HG02798 (cell line): ENCODE results near the gene LAPTM5.
A peak's percentile ranks its signal among the peaks of the same experiment; 100 is the strongest.

ENCODE experiments used
- ATAC-seq: cut with Tn5 transposase; IDR thresholded peaks from one replicate; pipeline ENCODE4 v1.9.1; 2021; ENCODE audit warnings: mild to moderate bottlenecking; ENCODE audit not compliant: unreplicated experiment, poor library complexity

Gene LAPTM5

GRCh38 chr1:30746212-30747032, 11.2 kb downstream of the LAPTM5 start:
- ATAC-seq = no peak

- ATAC-seq = no peak
Measured at GRCh38 chr1:30745834-30746208, 11.8 kb downstream of the LAPTM5 start.

GRCh38 chr1:30745156-30745833, 12.3 kb downstream of the LAPTM5 start:
- ATAC-seq = no peak

- ATAC-seq = peak; percentile 35
Measured at GRCh38 chr1:30744060-30744756, 13.4 kb downstream of the LAPTM5 start.

- peak; percentile 30 for ATAC-seq
Measured at GRCh38 chr1:30743584-30744059, 14.0 kb downstream of the LAPTM5 start.

GRCh38 chr1:30742963-30743559, 14.5 kb downstream of the LAPTM5 start:
- no peak for ATAC-seq

GRCh38 chr1:30742300-30742962, 15.1 kb downstream of the LAPTM5 start:
- no peak for ATAC-seq

- no peak for ATAC-seq
Measured at GRCh38 chr1:30741239-30741894, 16.2 kb downstream of the LAPTM5 start.

GRCh38 chr1:30740251-30741238, 17.0 kb downstream of the LAPTM5 start:
- no peak for ATAC-seq

GRCh38 chr1:30739601-30740000, 18.0 kb downstream of the LAPTM5 start:
- ATAC-seq = no peak

- no peak for ATAC-seq
Measured at GRCh38 chr1:30738715-30739559, 18.6 kb downstream of the LAPTM5 start.

GRCh38 chr1:30738040-30738714, 19.4 kb downstream of the LAPTM5 start:
- ATAC-seq = no peak

GRCh38 chr1:30737357-30738039, 20.1 kb downstream of the LAPTM5 start:
- ATAC-seq = no peak

- ATAC-seq = no peak
Measured at GRCh38 chr1:30735668-30736498, 21.7 kb downstream of the LAPTM5 start.

- no peak for ATAC-seq
Measured at GRCh38 chr1:30735124-30735523, 22.4 kb downstream of the LAPTM5 start.

- ATAC-seq = no peak
Measured at GRCh38 chr1:30734580-30734979, 23.0 kb downstream of the LAPTM5 start.
